CD14-positive monocyte (primary cell): ENCODE results near the gene HSCB. TPM values are rescaled to one million over a fixed set of nuclear protein-coding genes. Genes with fewer than 3 reads are reported as not detected.
A peak's percentile ranks its signal among the peaks of the same experiment; 100 is the strongest.
"Not testable (repeated sequence)": the region's sequence is repeated elsewhere in the genome, so short reads cannot be mapped to it uniquely, and the experiment has no call there.

Source experiments
- DNase-seq, 3 donors: peaks; one replicate each; pipeline ENCODE4 v3.0.0-alpha.2; 2011 to 2022
- H2AFZ ChIP-seq: 2 replicates; pipeline ENCODE4 v1.6.0; 2012; ENCODE audit warnings: mild to moderate bottlenecking, low read depth, low read length, inconsistent platforms; ENCODE audit not compliant: insufficient read depth, poor library complexity, severe bottlenecking
- H3K27ac ChIP-seq, 2 donors: 1 replicate in 1 of 2; 2 replicates in 1 of 2; pipeline ENCODE4 v1.5.1; 2012 to 2013; ENCODE audit warnings: low read length in 2 of 2, control low read depth in 1 of 2, inconsistent platforms in 1 of 2, low read depth in 1 of 2, mild to moderate bottlenecking in 1 of 2
- H3K27me3 ChIP-seq, 2 donors: one replicate each; pipeline versions ENCODE4 v1.6.0 to v1.6.1; 2011 to 2013; ENCODE audit warnings: low read length in 2 of 2; ENCODE audit not compliant: control insufficient read depth in 2 of 2, insufficient read depth in 2 of 2
- H3K36me3 ChIP-seq, 2 donors: replicated peaks in 1 of 2; 1 replicate in 1 of 2; 2 replicates in 1 of 2; pipeline versions ENCODE4 v1.5.1 to v1.6.1; 2012 to 2013; ENCODE audit warnings: low read length in 2 of 2, control low read depth in 1 of 2, inconsistent platforms in 1 of 2, mild to moderate bottlenecking in 1 of 2; ENCODE audit not compliant: insufficient read depth in 2 of 2, control insufficient read depth in 1 of 2
- H3K4me1 ChIP-seq, 2 donors: 1 replicate in 1 of 2; 2 replicates in 1 of 2; pipeline versions ENCODE4 v1.5.1 to v1.6.1; 2012 to 2013; ENCODE audit warnings: low read length in 2 of 2, control low read depth in 1 of 2, inconsistent platforms in 1 of 2, mild to moderate bottlenecking in 1 of 2, moderate library complexity in 1 of 2; ENCODE audit not compliant: insufficient read depth in 2 of 2, control insufficient read depth in 1 of 2
- H3K4me2 ChIP-seq: replicated peaks from 2 replicates; pipeline ENCODE3; 2012; ENCODE audit warnings: low read length, moderate library complexity, mild to moderate bottlenecking; ENCODE audit not compliant: poor library complexity, severe bottlenecking; ENCODE audit errors: extremely low read depth
- H3K4me3 ChIP-seq, 3 experiments: fragments of 200-600 bp in 1 of 3; sonication (generic) in 1 of 3; replicated peaks in 1 of 3; 1 replicate in 2 of 3; 2 replicates in 1 of 3; pipeline ENCODE4 v1.5.1; 2011 to 2013; ENCODE audit warnings: low read length in 3 of 3, mild to moderate bottlenecking in 3 of 3, control low read depth in 2 of 3, low read depth in 2 of 3, inconsistent platforms in 1 of 3, moderate library complexity in 1 of 3
- H3K79me2 ChIP-seq: 2 replicates; pipeline ENCODE4 v1.6.0; 2012; ENCODE audit warnings: mild to moderate bottlenecking, control low read depth, inconsistent platforms, low read length, moderate library complexity; ENCODE audit not compliant: insufficient read depth
- H3K9ac ChIP-seq: 2 replicates; pipeline ENCODE4 v1.6.0; 2017; ENCODE audit warnings: low read length, mild to moderate bottlenecking; ENCODE audit not compliant: insufficient read depth, poor library complexity, severe bottlenecking
- H3K9me3 ChIP-seq, 2 donors: replicated peaks in 1 of 2; 1 replicate in 1 of 2; 2 replicates in 1 of 2; pipeline versions ENCODE4 v1.5.1 to v1.6.1; 2012 to 2013; ENCODE audit warnings: low read length in 2 of 2, control low read depth in 1 of 2; ENCODE audit not compliant: control insufficient read depth in 1 of 2, insufficient read depth in 1 of 2
- H4K20me1 ChIP-seq: 2 replicates; pipeline ENCODE4 v1.6.0; 2012; ENCODE audit warnings: mild to moderate bottlenecking, low read length, control low read depth, moderate library complexity; ENCODE audit not compliant: insufficient read depth
- H3K27ac Mint-ChIP-seq, 7 donors: one replicate each; pipeline ENCODE4 v1.8.0; 2020; ENCODE audit warnings: mild to moderate bottlenecking in 7 of 7, mixed read lengths in 7 of 7, moderate library complexity in 6 of 7, inconsistent platforms in 2 of 7
- H3K27me3 Mint-ChIP-seq, 3 donors: one replicate each; pipeline ENCODE4 v1.8.0; 2021 to 2022; ENCODE audit warnings: low read depth in 3 of 3, mild to moderate bottlenecking in 3 of 3, mixed read lengths in 3 of 3, moderate library complexity in 3 of 3, inconsistent platforms in 1 of 3
- H3K36me3 Mint-ChIP-seq, 2 donors: one replicate each; pipeline ENCODE4 v1.8.0; 2020; ENCODE audit warnings: mixed read lengths in 2 of 2, inconsistent platforms in 1 of 2, mild to moderate bottlenecking in 1 of 2
- H3K4me1 Mint-ChIP-seq: one replicate; pipeline ENCODE4 v1.8.0; 2020; ENCODE audit warnings: mild to moderate bottlenecking, mixed read lengths
- H3K4me3 Mint-ChIP-seq, 2 donors: one replicate each; pipeline ENCODE4 v1.8.0; 2020; ENCODE audit warnings: mild to moderate bottlenecking in 2 of 2, mixed read lengths in 2 of 2, moderate library complexity in 1 of 2
- H3K9me3 Mint-ChIP-seq, 7 donors: one replicate each; pipeline ENCODE4 v1.8.0; 2020 to 2022; ENCODE audit warnings: mixed read lengths in 7 of 7, mild to moderate bottlenecking in 6 of 7, moderate library complexity in 6 of 7, inconsistent platforms in 2 of 7
- WGBS: methylation state at CpG from one replicate; pipeline ENCODE4 v1.1.5; 2013; ENCODE audit warnings: missing lambda C conversion rate; ENCODE audit not compliant: insufficient coverage; 5-methylcytosine and 5-hydroxymethylcytosine counted together
- intact Hi-C, 2 donors: fragments of 100-400 bp; cut with micrococcal nuclease; formaldehyde crosslinking; loops; one replicate each; pipeline versions ENCODE4 v1.15.0 to v1.15.1; 2023
- polyA plus RNA-seq, 3 donors: library from polyadenylated mRNA; depleted of rRNA in 1 of 3; unstranded in 2 of 3; stranded (reverse) in 1 of 3; fragments of 300-500 nt in 2 of 3; fragments of >200 nt in 1 of 3; fragmentation: Illumina TruSeq in 2 of 3; gene quantifications; 1 replicate in 2 of 3; 2 replicates in 1 of 3; pipeline ENCODE4 v1.2.3, GENCODE V29; 2012 to 2021
- TF ChIP-seq, protein P1 (sequence below): fragments of 200-600 bp; IDR thresholded peaks from one replicate; pipeline ENCODE4 v1.8.0; 2022; ENCODE audit warnings: antibody characterized with exemption, mild to moderate bottlenecking

Gene HSCB
- polyA plus RNA-seq, 3 donors = 10.1 to 13.2 (median 10.3) TPM

DNA sequence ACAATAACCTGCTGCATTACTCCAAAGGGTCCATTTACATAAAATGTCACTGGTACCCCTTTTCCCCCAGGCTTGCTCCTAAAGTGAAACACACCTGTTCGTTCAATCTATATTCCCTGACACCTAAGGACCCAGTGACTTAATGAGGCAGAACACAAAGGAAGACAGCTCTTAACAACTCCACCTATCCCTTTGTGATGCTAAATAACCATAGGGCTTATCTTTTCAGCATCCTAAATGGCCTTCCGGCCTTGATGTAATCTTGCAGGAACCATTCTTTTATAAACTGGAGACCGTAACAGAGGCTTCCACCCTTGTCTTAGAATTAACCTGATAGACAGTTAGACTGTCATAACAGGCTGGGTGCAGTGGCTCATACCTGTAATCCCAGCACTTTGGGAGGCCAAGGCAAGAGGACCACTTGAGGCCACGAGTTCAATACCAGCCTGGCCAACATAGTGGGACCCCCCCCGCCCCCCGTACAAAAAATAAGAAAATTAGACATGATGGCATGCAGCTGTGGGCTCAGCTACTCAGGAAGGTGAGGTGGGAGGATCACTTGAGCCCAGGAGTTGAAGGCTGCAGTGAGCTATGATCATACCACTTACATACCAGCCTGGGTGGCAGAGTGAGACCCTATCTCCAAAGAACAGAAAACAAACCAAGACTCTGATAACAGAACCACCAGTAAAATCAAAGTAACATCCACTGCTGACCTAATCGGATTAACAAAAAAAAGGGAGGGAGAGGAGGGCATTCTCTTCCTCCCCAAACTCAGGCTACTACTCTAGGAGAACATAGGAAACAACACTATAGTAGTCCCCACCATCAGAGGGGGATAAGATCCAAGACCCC, 5.3 kb upstream of the HSCB start:
- H3K27ac ChIP-seq = no peak overlapping the region
- no peaks in the 10 kb centered on the region for H3K27me3 Mint-ChIP-seq
- no peaks in the 10 kb centered on the region for H3K9me3 ChIP-seq
- no peak overlapping the region for H3K4me2 ChIP-seq
- no peaks in the 10 kb centered on the region for H3K9me3 Mint-ChIP-seq
- H3K4me3 ChIP-seq = no peak overlapping the region
- peaks cover 4 to 9% of the 10 kb centered on the region in 2 donors for H3K4me1 ChIP-seq
- H3K36me3 ChIP-seq = peaks cover 12 to 36% of the 10 kb centered on the region in 2 donors
- no peaks in the 10 kb centered on the region for H4K20me1 ChIP-seq
- intact Hi-C loops = no loop called here
- H3K9ac ChIP-seq = no peak overlapping the region
- no peak overlapping the region for H3K4me3 Mint-ChIP-seq
- H3K79me2 ChIP-seq = peaks cover 61% of the 10 kb centered on the region
- 92% methylated on average over 4 of the region's 7 CpGs for WGBS
- H3K4me1 Mint-ChIP-seq = peaks cover 12% of the 10 kb centered on the region
- TF ChIP-seq, protein P1, sequence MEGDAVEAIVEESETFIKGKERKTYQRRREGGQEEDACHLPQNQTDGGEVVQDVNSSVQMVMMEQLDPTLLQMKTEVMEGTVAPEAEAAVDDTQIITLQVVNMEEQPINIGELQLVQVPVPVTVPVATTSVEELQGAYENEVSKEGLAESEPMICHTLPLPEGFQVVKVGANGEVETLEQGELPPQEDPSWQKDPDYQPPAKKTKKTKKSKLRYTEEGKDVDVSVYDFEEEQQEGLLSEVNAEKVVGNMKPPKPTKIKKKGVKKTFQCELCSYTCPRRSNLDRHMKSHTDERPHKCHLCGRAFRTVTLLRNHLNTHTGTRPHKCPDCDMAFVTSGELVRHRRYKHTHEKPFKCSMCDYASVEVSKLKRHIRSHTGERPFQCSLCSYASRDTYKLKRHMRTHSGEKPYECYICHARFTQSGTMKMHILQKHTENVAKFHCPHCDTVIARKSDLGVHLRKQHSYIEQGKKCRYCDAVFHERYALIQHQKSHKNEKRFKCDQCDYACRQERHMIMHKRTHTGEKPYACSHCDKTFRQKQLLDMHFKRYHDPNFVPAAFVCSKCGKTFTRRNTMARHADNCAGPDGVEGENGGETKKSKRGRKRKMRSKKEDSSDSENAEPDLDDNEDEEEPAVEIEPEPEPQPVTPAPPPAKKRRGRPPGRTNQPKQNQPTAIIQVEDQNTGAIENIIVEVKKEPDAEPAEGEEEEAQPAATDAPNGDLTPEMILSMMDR = no peak
- DNase-seq = no peak
- H3K27me3 ChIP-seq = no peaks in the 10 kb centered on the region
- H3K27ac Mint-ChIP-seq = peak overlapping the region in 1 of 7 donors; percentile 36
- H3K36me3 Mint-ChIP-seq = peaks cover 17 to 46% of the 10 kb centered on the region in 2 donors
- H2AFZ ChIP-seq = no peak overlapping the region

DNA sequence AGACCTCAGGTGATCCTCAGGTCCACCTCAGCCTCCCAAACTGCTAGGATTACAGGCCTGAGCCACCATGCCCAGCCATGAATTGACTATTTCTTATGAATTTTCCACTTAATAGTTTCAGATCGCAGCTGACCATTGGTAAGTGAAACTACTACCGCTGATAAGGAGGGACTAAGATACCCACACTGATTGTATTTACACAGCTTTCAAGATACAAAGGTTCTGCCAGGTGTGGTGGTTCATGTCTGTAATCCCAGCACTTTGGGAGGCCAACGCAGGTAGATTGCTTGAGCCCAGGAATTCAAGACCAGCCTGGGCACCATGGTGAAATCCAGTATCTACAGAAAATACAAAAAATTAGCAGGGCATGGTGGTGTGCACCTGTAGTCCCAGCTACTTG, 4.1 kb upstream of the HSCB start:
- H3K27ac ChIP-seq = no peak overlapping the region
- H3K36me3 ChIP-seq = peaks cover 9 to 31% of the 10 kb centered on the region in 2 donors
- no peak overlapping the region for H3K4me3 ChIP-seq
- WGBS = 100% methylated on average over 1 of the region's 3 CpGs
- no peaks in the 10 kb centered on the region for H3K9me3 Mint-ChIP-seq
- H3K27me3 ChIP-seq = no peaks in the 10 kb centered on the region
- H3K4me2 ChIP-seq = no peak overlapping the region
- peaks cover 6 to 17% of the 10 kb centered on the region in 2 donors for H3K4me1 ChIP-seq
- H3K4me1 Mint-ChIP-seq = peaks cover 18% of the 10 kb centered on the region
- H3K9ac ChIP-seq = no peak overlapping the region
- TF ChIP-seq, protein P1 = no peak
- DNase-seq = no peak
- no peak overlapping the region for H2AFZ ChIP-seq
- intact Hi-C loops = no loop called here
- no peaks in the 10 kb centered on the region for H4K20me1 ChIP-seq
- H3K4me3 Mint-ChIP-seq = no peak overlapping the region
- H3K9me3 ChIP-seq = no peaks in the 10 kb centered on the region
- peaks cover 17 to 35% of the 10 kb centered on the region in 2 donors for H3K36me3 Mint-ChIP-seq
- H3K27me3 Mint-ChIP-seq = no peaks in the 10 kb centered on the region
- H3K79me2 ChIP-seq = peaks cover 63% of the 10 kb centered on the region
- H3K27ac Mint-ChIP-seq = peak overlapping the region in 1 of 7 donors; percentile 8

DNA sequence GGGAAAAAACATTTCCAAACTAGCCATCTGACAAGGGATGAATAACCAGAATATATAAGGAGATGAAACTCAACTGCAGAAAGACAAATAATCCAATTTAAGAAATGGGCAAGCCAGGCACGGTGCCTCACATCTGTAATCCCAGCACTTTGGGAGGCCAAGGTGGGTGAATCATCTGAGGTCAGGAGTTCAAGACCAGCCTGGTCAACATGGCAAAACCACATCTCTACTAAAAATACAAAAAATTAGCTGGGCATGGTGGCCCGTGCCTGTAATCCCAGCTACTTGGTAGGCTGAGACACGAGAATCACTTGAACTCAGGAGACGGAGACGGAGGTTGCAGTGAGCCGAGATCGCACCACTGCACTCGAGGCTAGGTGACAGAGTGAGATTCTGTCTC, 3.0 kb upstream of the HSCB start:
- peaks cover 5 to 26% of the 10 kb centered on the region in 2 donors for H3K36me3 ChIP-seq
- H3K36me3 Mint-ChIP-seq = peaks cover 11 to 27% of the 10 kb centered on the region in 2 donors
- peaks cover 69% of the 10 kb centered on the region for H3K79me2 ChIP-seq
- H3K27ac Mint-ChIP-seq, H3K27ac ChIP-seq, H3K27me3 Mint-ChIP-seq, H3K4me3 ChIP-seq, intact Hi-C loops, H3K27me3 ChIP-seq, H4K20me1 ChIP-seq, H2AFZ ChIP-seq, H3K4me3 Mint-ChIP-seq, H3K4me2 ChIP-seq, DNase-seq, H3K9me3 Mint-ChIP-seq, H3K9me3 ChIP-seq, H3K9ac ChIP-seq: not testable (repeated sequence)
- peaks cover 25% of the 10 kb centered on the region for H3K4me1 Mint-ChIP-seq
- WGBS = 95% methylated on average over 7 of the region's 8 CpGs
- peaks cover 11 to 22% of the 10 kb centered on the region in 2 donors for H3K4me1 ChIP-seq
